Epithelial cell of prostate (primary cell): ENCODE data around the gene PLP2.

Experiments used
- DNase-seq: peaks from one replicate; pipeline ENCODE4 v3.0.0-alpha.2; 2011; ENCODE audit warnings: low read depth, low spot score
- H3K27ac ChIP-seq: fragments of 450-650 bp; 2 replicates; pipeline ENCODE4 v1.5.1; 2017; ENCODE audit warnings: mild to moderate bottlenecking

Gene PLP2

DNA sequence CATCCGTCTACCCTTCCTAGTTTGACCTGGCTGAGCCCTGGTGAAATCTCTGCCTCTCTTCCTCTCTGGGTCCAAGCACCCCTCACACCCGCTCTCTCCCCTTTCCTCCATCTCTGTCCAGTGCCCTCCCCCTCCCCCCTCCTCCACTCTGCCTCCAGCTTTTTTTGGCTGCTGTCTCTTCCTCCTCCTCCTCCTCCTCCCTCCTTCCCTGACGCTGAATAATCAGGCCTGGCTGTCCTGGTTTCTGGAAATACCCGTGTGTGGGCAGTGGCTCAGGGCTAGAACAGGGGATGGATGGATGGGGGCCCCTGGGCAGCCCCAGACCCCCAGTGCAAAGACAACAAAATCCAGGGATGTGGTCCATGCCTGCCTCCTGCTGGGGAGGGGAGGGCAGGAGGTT lies 33.0 kb downstream of the PLP2 start:
- H3K27ac ChIP-seq, result no peak overlapping the region
- no peak for DNase-seq

DNA sequence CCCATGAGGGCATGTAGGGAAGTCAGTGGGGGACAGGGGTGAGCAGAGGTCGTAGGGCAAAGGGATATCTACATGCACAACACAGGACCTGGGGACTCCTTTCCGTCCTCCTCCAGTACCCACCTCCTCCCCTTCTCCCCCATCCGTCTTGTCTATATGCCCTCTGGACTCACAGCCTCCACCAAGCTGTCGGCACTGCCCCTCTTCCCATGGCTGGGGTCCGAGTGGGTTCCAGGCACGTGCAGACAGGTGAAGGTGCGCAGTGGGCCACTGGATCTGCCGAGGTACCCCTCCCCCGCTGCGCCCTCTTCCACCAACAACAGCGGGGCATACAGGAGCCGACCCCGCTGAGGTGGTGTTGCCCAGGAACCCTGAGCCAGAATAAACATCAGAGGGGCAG lies 33.7 kb downstream of the PLP2 start:
- no peak overlapping the region for H3K27ac ChIP-seq
- no peak for DNase-seq

DNA sequence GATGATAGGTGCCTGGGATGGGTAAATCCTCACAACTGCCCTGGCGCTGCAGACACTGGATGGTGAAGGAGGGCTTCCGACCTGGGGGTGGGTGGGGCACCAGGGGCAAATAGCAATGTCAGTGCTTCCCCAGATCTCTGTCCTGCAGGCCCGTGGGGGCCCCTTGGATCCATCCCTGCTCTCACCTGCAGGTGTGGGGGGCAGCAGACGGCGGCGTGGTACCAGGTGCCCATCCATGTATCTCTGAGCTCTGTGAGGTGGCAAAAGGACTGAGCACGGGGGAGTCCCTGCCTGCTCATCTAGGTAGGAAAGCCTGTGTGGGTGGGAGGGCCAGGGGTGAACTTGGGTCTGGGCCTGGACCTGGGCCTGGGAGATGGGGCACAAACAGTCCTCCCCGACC lies 34.8 kb downstream of the PLP2 start:
- no peak for DNase-seq
- H3K27ac ChIP-seq, result no peak overlapping the region

DNA sequence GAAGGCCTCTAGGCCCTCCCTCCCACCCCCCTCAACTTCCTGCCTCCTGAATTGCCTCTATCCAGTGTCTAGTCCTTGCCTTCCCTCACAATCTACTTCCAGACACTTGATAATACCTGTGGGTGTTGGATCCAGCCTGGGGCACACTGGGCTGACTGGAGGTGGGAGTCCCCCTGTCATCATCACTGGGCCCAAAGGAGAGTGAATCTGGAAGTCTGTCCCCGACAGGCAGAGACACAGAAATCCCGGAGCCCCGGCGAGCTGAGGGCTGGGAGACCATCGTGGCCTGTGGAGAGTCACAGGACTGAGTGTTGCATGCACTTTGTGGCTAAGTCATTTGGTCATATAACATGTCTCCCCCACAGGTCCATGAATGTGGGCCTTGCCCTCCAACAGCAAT lies 36.7 kb downstream of the PLP2 start:
- no peak for DNase-seq
- no peak overlapping the region for H3K27ac ChIP-seq

DNA sequence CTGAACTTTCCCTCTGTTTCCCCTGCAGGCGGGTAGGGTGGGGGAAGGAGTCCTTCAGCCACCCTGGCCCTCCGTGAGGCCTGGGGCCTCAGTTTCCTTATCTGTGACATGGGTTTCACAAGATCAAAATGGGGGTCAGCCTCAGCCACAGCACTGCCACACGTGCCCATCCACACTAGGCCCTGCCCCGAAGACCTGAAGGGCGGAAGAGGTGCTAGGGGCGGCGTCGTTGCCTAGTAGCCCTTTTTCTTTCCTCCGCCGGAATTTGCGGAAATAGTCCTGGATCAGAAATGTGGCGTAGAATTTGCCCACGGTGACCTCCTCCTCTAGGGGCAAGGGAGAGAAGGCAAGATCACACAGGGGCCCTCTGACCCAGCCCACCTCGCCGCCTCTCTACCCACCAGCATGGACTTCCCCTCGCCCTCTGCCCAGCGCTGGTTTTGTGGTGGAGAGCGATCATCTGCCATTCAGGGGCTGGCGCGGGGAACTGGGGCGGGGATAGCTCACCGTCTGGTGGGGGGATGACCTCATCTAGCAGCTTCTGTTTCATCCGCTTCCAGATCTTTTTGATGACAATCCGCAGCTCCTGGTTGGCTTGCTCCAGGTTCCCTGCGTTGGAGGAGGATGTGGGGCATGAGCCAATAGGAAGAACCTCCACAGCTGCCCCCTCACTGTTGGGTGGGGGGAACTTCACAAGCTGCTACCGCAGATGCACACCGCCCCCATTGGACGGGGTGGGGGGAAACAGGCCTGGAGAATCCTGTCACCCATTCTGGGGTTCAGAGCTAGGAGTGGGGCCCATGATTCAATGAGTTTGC lies 37.9 kb downstream of the PLP2 start:
- H3K27ac ChIP-seq, result no peak overlapping the region
- DNase-seq, result no peak

DNA sequence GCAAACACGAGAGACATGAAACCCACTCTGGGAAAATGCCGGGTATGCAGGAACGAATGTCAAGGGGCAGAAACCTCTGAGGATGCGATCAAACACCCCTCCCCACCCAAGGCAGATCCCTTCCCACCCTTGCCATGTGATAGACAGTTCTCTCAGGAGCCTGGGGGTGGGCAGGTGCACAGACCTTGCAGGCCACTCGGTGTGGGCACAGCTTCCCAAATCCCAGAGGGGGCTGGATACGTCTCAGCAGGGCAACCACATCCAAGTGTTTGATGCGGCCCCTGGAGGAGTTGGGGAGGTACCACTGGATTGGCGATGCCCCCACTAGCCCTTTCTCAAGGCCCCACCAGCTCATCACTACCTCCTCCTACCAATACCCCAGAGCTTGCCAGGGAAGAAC lies 38.7 kb downstream of the PLP2 start:
- no peak for DNase-seq
- no peak overlapping the region for H3K27ac ChIP-seq

DNA sequence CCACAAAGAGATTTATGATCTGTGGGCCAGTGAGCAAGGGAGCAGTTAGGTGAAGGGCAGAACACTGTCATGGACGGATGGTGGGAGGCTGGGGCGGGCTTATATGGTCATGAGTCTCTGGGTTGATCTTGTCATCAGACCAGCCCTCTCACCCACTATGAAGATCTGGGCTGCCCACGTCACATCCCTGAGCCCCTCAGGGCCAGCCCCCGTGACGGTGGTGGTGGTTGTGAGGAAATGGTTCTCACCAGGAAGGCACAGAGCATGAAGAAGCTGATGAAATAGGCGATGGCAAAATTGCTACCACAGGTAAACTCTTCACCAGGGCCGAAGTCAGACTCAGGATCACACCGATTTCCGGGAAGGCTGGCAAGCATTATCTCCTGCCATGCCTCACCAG lies 39.4 kb downstream of the PLP2 start:
- DNase-seq, result no peak
- no peak overlapping the region for H3K27ac ChIP-seq

DNA sequence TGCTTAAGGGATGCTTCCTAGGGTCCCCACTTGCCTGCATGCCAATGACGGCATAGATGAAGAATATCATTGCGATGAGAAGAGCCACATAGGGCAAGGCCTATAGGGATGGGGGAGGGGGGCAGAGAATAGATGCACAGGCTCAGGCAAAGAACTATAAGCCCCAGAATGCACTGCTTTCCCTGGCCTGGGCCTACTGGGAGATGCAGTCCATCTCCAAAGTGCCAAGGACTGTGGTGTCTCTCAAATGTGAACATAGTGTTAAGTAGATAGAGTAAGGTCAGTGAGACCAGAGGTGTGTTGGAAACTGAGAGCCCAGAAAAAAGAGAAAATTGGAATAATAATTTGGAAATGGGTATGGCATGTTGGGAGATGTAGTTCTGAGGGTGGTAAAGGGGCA lies 40.5 kb downstream of the PLP2 start:
- no peak for DNase-seq
- no peak overlapping the region for H3K27ac ChIP-seq

DNA sequence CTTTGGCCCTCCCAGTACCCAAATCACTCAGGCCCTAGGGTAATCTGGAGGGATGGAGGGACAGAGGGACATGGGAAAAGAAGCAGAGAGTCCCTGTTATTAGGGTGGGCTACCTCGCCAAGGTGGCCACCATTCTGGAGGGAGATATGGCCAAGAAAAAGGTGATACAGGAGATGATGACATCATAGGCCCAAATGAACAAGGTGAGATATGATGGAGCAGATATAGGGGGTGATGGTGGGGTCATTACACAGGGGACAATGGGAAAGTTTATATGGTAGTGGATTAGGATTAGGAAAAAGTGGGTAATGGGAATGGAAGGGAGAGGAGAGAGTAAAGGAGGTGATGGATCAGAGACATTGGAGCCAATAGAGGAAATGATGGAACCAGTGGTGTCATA lies 41.2 kb downstream of the PLP2 start:
- DNase-seq, result no peak

DNA sequence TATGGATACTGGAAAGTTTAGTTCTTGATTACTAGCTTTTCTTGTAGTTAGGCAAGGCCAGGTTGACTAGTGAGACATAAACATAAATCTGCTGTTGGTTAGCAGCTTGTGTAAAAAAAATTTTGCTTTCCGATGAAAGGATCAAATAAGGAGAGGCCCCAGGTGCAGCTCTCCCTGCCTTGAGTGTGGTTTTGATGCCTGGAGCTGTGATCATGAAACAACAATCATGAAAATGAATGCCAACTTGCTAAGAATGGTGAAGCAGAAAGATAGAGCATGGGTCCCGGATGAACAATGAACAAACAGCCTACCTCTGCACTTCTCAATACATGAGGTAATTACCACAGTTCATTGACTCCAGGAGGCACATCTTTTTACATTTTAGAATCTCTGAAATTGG lies 42.7 kb downstream of the PLP2 start:
- H3K27ac ChIP-seq, result no peak overlapping the region
- DNase-seq, result no peak

More for the DNA sequence above, 41.2 kb downstream of the PLP2 start:
- H3K27ac ChIP-seq, result no peak overlapping the region

DNA sequence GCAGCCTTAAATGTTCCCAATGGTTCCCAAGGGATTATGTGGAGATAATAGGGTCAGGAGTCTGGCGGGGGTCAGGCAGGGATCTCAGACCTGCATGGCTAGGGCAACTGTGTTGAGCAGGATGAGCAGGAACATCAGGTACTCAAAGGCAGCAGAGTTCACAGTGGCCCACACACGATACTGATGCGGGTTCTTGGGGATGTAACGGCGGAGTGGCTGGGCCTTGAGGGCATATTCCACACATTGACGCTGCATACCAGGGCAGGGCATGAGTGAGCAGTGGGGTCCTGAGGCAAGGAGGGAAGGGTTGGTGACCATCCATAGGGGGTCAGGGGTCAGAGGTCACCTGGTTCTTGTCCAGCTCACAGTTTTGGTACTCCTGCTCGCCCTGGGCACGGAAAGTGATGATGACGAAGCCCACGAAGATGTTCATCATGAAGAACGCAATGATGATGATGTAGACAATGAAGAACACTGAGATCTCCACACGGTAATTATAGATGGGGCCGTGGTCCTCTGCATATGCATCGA lies 43.4 kb downstream of the PLP2 start:
- no peak for DNase-seq

DNA sequence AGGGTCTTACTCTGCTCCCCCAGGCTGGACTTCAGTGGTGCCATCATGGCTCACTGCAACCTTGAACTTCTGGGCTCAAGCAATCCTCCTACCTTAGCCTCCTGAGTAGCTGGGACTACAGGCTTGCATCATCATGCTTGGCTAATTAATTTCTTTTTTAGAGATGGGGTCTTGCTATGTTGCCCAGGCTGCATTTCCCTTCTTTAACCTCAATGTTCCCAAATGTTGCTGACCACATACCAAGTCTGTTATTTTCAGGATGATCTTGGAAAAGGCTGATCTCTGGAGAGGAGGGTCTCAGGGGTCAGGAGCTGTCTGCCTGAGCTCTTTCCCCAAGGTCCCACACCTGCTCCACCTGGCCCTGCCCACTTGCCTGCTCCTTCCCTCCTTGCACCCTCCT lies 48.4 kb downstream of the PLP2 start:
- no peak overlapping the region for H3K27ac ChIP-seq
- DNase-seq, result no peak

More for the DNA sequence above, 43.4 kb downstream of the PLP2 start:
- H3K27ac ChIP-seq, result no peak overlapping the region

DNA sequence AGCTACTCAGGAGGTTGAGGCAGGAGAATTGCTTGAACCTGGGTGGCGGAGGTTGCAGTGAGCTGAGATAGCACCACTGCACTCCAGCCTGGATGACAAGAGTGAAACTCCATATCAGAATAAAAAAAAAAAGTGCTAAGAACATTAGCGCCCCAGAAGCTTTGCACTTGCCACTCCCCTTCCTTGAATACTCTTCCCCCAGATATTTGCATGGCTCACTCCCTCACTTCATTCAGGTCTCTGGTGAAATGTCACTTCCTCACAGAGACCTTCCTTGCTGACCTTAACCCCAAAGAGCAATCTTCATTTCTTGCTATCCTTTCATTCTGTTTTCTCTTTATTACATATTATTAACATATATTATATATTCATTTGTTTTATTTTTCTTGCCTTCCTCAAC lies 50.2 kb downstream of the PLP2 start:
- no peak for DNase-seq
- H3K27ac ChIP-seq, result no peak overlapping the region
